Karpas-422 (cell line): ENCODE results near the gene LSM7. TPM values are rescaled to one million over a fixed set of nuclear protein-coding genes. Genes with fewer than 3 reads are reported as not detected.

Experiments
- DNase-seq: peaks from one replicate; pipeline ENCODE4 v3.0.0-alpha.2; 2015
- H2AFZ ChIP-seq: fragments of 200-600 bp; sonication (generic); 2 replicates; pipeline ENCODE4 v1.6.1; 2014; ENCODE audit warnings: antibody characterized with exemption, low read length, mixed read lengths
- H3K27ac ChIP-seq: fragments of 200-600 bp; sonication (generic); 2 replicates; pipeline ENCODE4 v1.5.1; 2014; ENCODE audit warnings: mild to moderate bottlenecking, low read length, moderate library complexity
- H3K27me3 ChIP-seq: fragments of 200-600 bp; sonication (generic); 2 replicates; pipeline ENCODE4 v1.6.1; 2014; ENCODE audit warnings: low read length, mixed read lengths
- H3K36me3 ChIP-seq: fragments of 200-600 bp; sonication (generic); 2 replicates; pipeline ENCODE4 v1.6.1; 2014; ENCODE audit warnings: low read length, mixed read lengths; ENCODE audit not compliant: insufficient read depth
- H3K4me1 ChIP-seq: fragments of 200-600 bp; sonication (generic); 2 replicates; pipeline ENCODE4 v1.6.1; 2014; ENCODE audit warnings: mild to moderate bottlenecking, low read length, mixed read lengths
- H3K4me2 ChIP-seq: fragments of 200-600 bp; sonication (generic); 2 replicates; pipeline ENCODE4 v1.6.1; 2014; ENCODE audit warnings: low read length, low read depth, mild to moderate bottlenecking; ENCODE audit not compliant: poor library complexity, severe bottlenecking
- H3K4me3 ChIP-seq: fragments of 200-600 bp; sonication (generic); 2 replicates; pipeline ENCODE4 v1.5.1; 2014; ENCODE audit warnings: mild to moderate bottlenecking, antibody characterized with exemption, low read length, mixed read lengths
- H3K79me2 ChIP-seq: fragments of 200-600 bp; sonication (generic); 2 replicates; pipeline ENCODE4 v1.6.1; 2014; ENCODE audit warnings: mild to moderate bottlenecking, low read length, mixed read lengths
- H3K9ac ChIP-seq: fragments of 200-600 bp; sonication (generic); 2 replicates; pipeline ENCODE4 v1.6.0; 2014; ENCODE audit warnings: low read length
- H3K9me2 ChIP-seq: fragments of 200-600 bp; sonication (generic), shearing (Covaris generic); replicated peaks from 2 replicates; pipeline ENCODE4 v1.6.0; 2014; ENCODE audit warnings: mild to moderate bottlenecking, low read length, moderate library complexity; ENCODE audit not compliant: insufficient read depth
- H3K9me3 ChIP-seq: fragments of 300-700, 200-600 bp; sonication (generic); 2 replicates; pipeline ENCODE4 v1.6.1; 2014; ENCODE audit warnings: low read length, mixed read lengths
- H4K20me1 ChIP-seq: fragments of 200-600 bp; sonication (generic); 2 replicates; pipeline ENCODE4 v1.6.1; 2014; ENCODE audit warnings: mild to moderate bottlenecking, antibody characterized with exemption, low read length, low read depth; ENCODE audit not compliant: insufficient read depth
- total RNA-seq: library from RNA; depleted of rRNA; stranded (reverse); fragments of >200 nt; shearing (Covaris generic); gene quantifications from 2 replicates; pipeline ENCODE4 v1.2.3, GENCODE V29; 2014; ENCODE audit warnings: low replicate concordance

LSM7 gene
- total RNA-seq, 1 experiment from 2014 or later, result 140 TPM

DNA sequence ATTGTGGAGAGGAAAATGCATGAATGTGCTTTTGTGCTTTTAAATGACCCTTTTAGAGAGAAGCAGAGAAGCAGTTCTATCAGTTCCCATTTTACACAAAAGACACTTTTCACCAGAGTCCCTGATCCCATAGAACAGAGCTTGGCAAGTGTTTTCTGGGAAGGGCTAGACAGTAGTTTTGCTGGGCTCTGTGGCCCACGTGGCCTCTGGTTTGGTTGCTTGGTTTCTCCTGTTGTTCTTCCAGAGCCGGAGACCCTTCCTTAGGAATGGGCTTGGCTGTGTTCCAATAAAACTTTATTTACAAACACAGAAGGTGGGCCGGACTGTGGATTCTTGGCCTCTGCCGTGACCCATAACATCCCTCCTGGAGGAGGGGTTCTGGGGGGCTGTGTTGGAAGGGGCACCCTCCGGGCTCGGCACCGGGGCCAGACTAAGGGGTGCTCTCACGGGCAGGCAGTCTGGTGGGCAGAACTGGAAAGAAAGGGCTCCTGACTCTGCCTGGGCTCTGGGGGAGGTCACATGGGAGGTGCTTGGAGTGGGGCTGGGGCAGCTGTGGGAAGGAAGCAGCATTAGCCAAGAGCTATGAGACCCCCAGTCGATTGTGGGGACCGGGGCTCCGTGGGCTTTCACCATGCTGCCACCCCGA lies 3.3 kb upstream of the LSM7 start:
- peak overlapping the region; percentile 74 for H3K9ac ChIP-seq
- peaks cover 89% of the 10 kb centered on the region for H3K79me2 ChIP-seq
- peaks cover 5% of the 10 kb centered on the region; the same call in 1 of the 2 replicates for H3K9me3 ChIP-seq
- 0 out of 2 replicates have a peak, but pooled peaks cover 7% of the 10 kb centered on the region for H3K36me3 ChIP-seq
- peak overlapping the region; percentile 61 for H3K4me3 ChIP-seq
- H3K4me1 ChIP-seq, result peaks cover 46% of the 10 kb centered on the region
- H2AFZ ChIP-seq, result no peak overlapping the region
- H3K27me3 ChIP-seq, result no peaks in the 10 kb centered on the region
- H3K9me2 ChIP-seq, result no peaks in the 10 kb centered on the region
- peaks cover 8% of the 10 kb centered on the region; the same call in 1 of the 2 replicates for H4K20me1 ChIP-seq
- peak overlapping the region; percentile 84 for H3K4me2 ChIP-seq
- DNase-seq, result no peak
- H3K27ac ChIP-seq, result peak overlapping the region; percentile 77

DNA sequence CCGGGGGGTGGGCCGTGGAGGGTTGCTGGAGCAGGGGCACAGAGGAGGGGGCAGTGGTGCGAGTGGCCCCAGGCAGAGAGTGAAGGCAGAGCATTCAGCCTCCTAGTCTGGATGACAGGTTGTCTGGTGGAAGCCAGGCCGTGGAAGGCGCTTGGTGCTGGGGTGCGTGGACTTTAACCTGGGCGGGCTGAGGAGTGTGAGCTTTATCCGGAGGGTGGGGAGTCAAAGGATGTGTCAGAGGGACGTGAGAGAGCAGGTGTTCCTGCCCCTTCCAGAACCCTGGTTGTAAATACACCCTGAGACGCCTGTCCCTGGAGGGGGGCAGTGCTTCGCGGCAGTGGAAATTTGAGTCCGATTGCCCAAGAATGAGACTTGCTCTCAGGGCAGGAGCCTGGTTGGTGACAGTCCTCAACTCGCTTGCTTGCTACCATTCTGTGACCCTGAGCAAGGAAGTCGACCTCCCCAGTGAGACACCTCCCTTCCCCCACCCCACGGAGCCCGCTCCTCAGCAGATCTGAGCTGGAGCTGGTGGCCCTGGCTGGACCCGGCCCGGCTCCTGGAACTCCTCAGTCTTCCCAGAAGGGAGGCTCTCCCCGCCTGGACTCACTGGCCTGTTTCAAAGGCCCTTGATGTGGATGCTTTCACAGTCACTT lies 2.4 kb upstream of the LSM7 start:
- peaks cover 47% of the 10 kb centered on the region for H3K4me1 ChIP-seq

DNA sequence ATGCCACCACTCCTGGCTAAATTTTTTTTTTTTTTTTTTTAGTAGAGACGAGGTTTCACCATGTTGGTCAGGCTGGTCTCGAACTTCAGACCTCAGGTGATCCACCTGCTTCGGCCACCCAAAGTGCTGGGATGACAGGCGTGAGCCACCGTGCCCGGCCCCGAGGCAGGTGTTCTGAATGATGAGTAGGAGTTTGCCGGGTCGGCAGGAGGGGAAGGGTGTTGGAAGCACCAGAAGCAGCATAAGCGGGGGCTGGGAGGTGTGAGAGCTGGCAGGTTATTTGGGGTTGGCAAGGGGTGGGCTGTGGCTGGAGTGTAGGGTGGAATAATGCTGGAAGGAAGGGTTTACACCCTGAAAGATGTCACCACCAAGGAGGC lies 1.9 kb upstream of the LSM7 start:
- no peaks in the 10 kb centered on the region for H3K9me2 ChIP-seq
- peaks cover 47% of the 10 kb centered on the region for H3K4me1 ChIP-seq
- no peak overlapping the region for H2AFZ ChIP-seq
- H3K36me3 ChIP-seq, result 0 out of 2 replicates have a peak, but pooled peaks cover 7% of the 10 kb centered on the region
- H4K20me1 ChIP-seq, result peaks cover 16% of the 10 kb centered on the region; the same call in 1 of the 2 replicates
- no peak overlapping the region for H3K27ac ChIP-seq
- H3K27me3 ChIP-seq, result no peaks in the 10 kb centered on the region
- peaks cover 83% of the 10 kb centered on the region for H3K79me2 ChIP-seq
- no peak for DNase-seq
- peaks cover 5% of the 10 kb centered on the region; the same call in 1 of the 2 replicates for H3K9me3 ChIP-seq
- H3K4me2 ChIP-seq, result peak overlapping the region; percentile 85
- 0 out of 2 replicates have a peak overlapping the region, but pooled peaks have one; percentile 13 for H3K9ac ChIP-seq
- H3K4me3 ChIP-seq, result no peak overlapping the region; the same call in 1 of the 2 replicates

More for the DNA sequence above, 2.4 kb upstream of the LSM7 start:
- Histone ChIP-seq H3K4me2 (peak overlapping the region; percentile 84), H3K4me3 (no peak overlapping the region; the same call in 1 of the 2 replicates), H3K36me3 (0 out of 2 replicates have a peak, but pooled peaks cover 7% of the 10 kb centered on the region), H3K27me3 (no peaks in the 10 kb centered on the region), H3K9ac (peak overlapping the region; percentile 13; the same call in 1 of the 2 replicates), H3K79me2 (peaks cover 88% of the 10 kb centered on the region), H4K20me1 (peaks cover 12% of the 10 kb centered on the region; the same call in 1 of the 2 replicates), H3K27ac (peak overlapping the region; percentile 77; the same call in 1 of the 2 replicates), H3K9me3 (peaks cover 5% of the 10 kb centered on the region; the same call in 1 of the 2 replicates), H2AFZ (no peak overlapping the region), H3K9me2 (no peaks in the 10 kb centered on the region)
- no peak for DNase-seq

DNA sequence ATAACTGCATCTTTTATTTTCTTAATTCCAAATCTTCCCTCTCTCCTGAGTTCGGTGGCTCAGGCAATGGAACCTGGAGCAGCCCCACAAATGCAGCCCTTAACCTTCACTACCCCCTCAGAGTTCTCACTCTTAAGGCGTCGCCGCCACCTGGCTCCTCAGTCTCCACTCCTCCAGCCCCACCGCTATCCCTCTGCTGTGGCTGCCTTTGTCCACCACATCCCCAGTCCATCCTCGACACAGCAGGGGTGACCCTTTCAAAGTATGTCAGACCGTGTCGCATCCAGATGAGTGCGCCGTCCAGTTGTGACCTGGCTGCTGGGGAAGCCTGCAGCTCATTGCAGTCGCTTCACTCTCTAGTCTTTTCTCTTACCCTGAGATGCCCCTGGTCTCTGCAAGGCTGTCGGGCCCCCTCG lies 1.1 kb upstream of the LSM7 start:
- Histone ChIP-seq H3K9me2 (no peaks in the 10 kb centered on the region), H3K4me1 (peaks cover 47% of the 10 kb centered on the region), H3K27me3 (no peaks in the 10 kb centered on the region), H3K4me2 (peak overlapping the region; percentile 85), H3K4me3 (peak overlapping the region; percentile 97), H2AFZ (no peak overlapping the region), H3K36me3 (0 out of 2 replicates have a peak, but pooled peaks cover 7% of the 10 kb centered on the region), H3K27ac (peak overlapping the region; percentile 64; the same call in 1 of the 2 replicates), H3K9me3 (peaks cover 1% of the 10 kb centered on the region; the same call in 1 of the 2 replicates), H4K20me1 (peaks cover 17% of the 10 kb centered on the region; the same call in 1 of the 2 replicates), H3K79me2 (peaks cover 82% of the 10 kb centered on the region), H3K9ac (peak overlapping the region; percentile 99)
- DNase-seq, result no peak

DNA sequence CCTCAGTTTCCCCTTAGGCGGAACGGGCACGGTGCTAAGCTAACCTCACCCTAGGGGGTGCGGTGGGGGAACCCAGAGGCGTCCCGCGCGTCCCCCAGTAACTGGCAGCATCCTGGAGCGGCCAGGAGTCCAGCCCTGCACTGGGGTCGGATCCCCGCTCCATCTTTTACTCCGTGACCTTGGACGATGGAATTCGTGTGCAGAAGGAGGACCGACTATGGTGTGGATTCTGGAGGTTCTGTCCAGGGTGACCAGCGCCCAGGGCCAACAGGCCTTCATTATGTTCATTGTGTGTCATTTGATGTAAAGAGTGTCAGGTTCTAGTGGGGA lies 728 bp upstream of the LSM7 start:
- H3K9me3 ChIP-seq, result no peaks in the 10 kb centered on the region
- 0 out of 2 replicates have a peak, but pooled peaks cover 7% of the 10 kb centered on the region for H3K36me3 ChIP-seq
- DNase-seq, result peak; percentile 52
- H3K27ac ChIP-seq, result peak overlapping the region; percentile 64; the same call in 1 of the 2 replicates
- peak overlapping the region; percentile 97 for H3K4me3 ChIP-seq
- no peaks in the 10 kb centered on the region for H3K9me2 ChIP-seq
- H4K20me1 ChIP-seq, result peaks cover 17% of the 10 kb centered on the region; the same call in 1 of the 2 replicates
- peaks cover 78% of the 10 kb centered on the region for H3K79me2 ChIP-seq
- peak overlapping the region; percentile 99 for H3K9ac ChIP-seq
- H3K4me1 ChIP-seq, result peaks cover 47% of the 10 kb centered on the region
- peak overlapping the region; percentile 85 for H3K4me2 ChIP-seq
- H3K27me3 ChIP-seq, result no peaks in the 10 kb centered on the region
- H2AFZ ChIP-seq, result no peak overlapping the region

DNA sequence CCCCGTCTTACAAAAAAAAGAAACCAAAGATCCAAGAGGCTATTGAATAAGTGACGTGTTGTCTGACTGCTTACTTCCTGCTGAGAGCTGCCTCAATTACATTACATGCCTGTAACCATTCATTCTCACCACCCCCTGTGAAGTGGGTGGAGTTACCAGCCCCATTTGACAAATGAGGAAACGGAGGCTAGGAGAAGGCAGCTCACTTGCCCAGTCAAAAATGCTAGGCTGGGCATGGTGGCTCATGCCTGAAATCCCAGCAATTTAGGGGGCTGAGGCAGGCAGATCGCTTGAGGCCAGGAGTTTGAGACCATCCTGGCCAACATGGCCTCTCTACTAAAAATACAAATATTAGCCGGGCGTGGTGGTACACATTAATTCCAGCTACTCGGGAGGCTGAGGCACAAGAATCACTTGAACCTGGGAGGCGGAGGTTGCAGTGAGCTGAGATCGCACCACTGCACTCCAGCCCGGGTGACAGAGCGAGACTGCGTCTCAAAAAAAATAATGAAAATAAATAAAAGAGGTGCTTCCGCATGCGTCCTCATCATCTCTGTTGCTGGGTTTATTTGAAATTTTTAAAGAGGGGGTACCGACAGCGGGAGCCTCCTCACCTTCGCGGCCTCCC lies 499 bp downstream of the LSM7 start:
- peaks cover 66% of the 10 kb centered on the region for H3K79me2 ChIP-seq
- H4K20me1 ChIP-seq, result peaks cover 17% of the 10 kb centered on the region; the same call in 1 of the 2 replicates
- H3K9ac ChIP-seq, result peak overlapping the region; percentile 99
- no peak overlapping the region for H2AFZ ChIP-seq
- peak overlapping the region; percentile 85 for H3K4me2 ChIP-seq
- H3K36me3 ChIP-seq, result no peaks in the 10 kb centered on the region
- H3K4me1 ChIP-seq, result peaks cover 47% of the 10 kb centered on the region
- peak overlapping the region; percentile 97 for H3K4me3 ChIP-seq
- peak; percentile 93 for DNase-seq
- H3K27me3 ChIP-seq, result no peaks in the 10 kb centered on the region
- peak overlapping the region; percentile 64 for H3K27ac ChIP-seq
- H3K9me2 ChIP-seq, result no peaks in the 10 kb centered on the region
- no peaks in the 10 kb centered on the region for H3K9me3 ChIP-seq

DNA sequence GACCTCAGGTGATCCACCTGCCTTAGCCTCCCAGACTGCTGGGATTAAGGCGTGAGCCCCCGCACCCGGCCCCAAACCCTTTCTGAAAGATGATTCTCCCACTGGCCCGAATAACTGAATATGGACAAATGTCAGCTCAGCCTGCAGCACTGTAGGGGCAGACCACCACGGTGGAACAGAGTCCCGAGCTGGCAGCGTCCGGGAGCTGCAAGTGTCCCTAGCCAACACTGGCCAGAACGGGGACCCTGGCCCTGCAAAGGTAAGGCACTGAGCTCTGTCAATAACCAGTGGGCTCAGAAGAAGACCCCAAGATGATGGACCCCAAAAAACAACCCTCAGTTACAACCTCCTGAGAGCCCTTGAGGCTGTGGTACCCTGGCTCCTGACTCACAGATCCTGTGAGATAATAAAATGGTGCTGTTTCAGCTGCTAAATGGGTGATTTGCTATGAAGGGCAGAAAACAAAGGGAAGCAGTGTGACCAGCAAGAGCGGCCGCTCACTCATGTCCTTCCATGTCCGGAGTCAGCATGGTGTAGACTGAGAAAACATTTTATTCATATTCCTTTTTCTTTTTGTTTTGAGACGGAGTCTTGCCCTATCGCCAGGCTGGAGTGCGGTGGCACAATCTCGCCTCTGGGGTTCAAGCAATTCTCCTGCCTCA lies 1.6 kb downstream of the LSM7 start:
- Histone ChIP-seq H3K36me3 (no peaks in the 10 kb centered on the region), H3K27ac (no peak overlapping the region), H4K20me1 (peaks cover 17% of the 10 kb centered on the region; the same call in 1 of the 2 replicates), H3K79me2 (peaks cover 56% of the 10 kb centered on the region), H3K4me1 (peaks cover 37% of the 10 kb centered on the region), H3K9ac (peak overlapping the region; percentile 99; the same call in 1 of the 2 replicates), H3K9me3 (no peaks in the 10 kb centered on the region), H3K4me2 (peak overlapping the region; percentile 85), H3K27me3 (no peaks in the 10 kb centered on the region), H2AFZ (no peak overlapping the region), H3K9me2 (no peaks in the 10 kb centered on the region), H3K4me3 (peak overlapping the region; percentile 97; the same call in 1 of the 2 replicates)
- DNase-seq, result no peak
